ENCODE measurements around the gene PACRG.

Gene PACRG

DNA sequence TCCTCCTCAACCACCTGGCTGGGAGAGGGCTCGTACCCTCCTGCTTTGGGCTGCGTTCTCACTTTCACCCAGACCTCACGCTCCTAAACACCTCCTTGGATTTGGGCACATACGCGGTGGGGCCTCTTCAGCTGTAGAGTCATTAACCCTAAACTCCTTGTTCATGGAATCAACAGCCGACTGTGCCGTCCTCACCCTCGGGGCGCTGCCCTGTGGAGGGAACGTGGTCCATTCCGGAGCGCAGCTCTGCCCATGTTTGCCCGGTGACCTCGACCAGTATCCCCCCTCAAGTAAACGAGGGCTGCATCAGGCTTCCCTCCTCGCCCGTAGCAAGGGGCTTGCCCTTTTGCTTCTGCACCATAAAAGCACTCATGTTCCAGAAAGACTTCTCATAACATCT, 512.8 kb downstream of the PACRG start:
- no peak overlapping the region for H3K4me3 ChIP-seq (replicated peaks; ENCODE audit: low read depth, low read length)
- TF ChIP-seq, protein P1, sequence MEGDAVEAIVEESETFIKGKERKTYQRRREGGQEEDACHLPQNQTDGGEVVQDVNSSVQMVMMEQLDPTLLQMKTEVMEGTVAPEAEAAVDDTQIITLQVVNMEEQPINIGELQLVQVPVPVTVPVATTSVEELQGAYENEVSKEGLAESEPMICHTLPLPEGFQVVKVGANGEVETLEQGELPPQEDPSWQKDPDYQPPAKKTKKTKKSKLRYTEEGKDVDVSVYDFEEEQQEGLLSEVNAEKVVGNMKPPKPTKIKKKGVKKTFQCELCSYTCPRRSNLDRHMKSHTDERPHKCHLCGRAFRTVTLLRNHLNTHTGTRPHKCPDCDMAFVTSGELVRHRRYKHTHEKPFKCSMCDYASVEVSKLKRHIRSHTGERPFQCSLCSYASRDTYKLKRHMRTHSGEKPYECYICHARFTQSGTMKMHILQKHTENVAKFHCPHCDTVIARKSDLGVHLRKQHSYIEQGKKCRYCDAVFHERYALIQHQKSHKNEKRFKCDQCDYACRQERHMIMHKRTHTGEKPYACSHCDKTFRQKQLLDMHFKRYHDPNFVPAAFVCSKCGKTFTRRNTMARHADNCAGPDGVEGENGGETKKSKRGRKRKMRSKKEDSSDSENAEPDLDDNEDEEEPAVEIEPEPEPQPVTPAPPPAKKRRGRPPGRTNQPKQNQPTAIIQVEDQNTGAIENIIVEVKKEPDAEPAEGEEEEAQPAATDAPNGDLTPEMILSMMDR (IDR thresholded peaks at IDR 0.05; ENCODE audit: low read length, missing control alignments): no peak
- no peak for DNase-seq (ENCODE audit: low read depth)

DNA sequence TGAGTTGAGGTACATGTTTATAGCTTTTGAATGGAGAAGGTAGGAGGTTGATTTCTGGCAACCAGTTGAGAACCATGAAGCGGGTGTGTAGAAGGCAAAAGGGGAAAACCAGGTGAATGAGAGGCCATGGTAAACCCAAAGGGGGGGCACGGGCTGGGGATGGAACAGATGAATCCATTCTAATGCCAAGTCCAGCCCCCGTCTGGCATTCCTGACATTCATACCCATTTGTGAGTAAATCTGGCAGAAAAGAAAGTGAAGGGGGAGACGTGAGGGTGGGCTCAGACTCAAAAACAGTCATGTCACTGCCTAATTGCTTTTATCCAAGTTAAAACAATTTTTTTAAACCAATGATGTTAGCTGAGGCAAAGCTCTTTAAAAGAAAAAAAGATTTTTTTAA, 513.9 kb downstream of the PACRG start:
- TF ChIP-seq, protein P1 (IDR thresholded peaks at IDR 0.05; ENCODE audit: low read length, missing control alignments): no peak
- DNase-seq (ENCODE audit: low read depth): no peak
- no peak overlapping the region for H3K4me3 ChIP-seq (replicated peaks; ENCODE audit: low read depth, low read length)

DNA sequence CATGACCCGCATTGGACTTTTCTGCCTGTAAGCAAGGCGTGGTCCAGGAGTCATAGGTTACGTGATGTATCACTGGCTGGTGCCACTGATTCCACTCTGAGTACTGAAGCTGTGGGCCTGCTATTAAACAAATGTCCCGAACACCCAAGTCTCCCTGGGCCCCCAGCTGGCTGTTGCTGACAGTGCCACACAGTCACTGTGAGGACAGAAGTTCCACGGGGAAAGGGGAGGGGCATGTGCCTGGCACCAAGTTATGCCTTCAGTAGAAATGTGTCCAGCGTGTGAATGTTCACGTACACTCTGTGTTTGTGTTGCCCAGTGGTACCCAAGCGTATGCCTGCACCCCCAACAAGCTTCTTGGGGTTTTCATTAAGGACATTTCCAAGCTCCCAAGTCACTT, 515.3 kb downstream of the PACRG start:
- no peak for DNase-seq (ENCODE audit: low read depth)
- TF ChIP-seq, protein P1 (IDR thresholded peaks at IDR 0.05; ENCODE audit: low read length, missing control alignments): no peak
- no peak overlapping the region for H3K4me3 ChIP-seq (replicated peaks; ENCODE audit: low read depth, low read length)

DNA sequence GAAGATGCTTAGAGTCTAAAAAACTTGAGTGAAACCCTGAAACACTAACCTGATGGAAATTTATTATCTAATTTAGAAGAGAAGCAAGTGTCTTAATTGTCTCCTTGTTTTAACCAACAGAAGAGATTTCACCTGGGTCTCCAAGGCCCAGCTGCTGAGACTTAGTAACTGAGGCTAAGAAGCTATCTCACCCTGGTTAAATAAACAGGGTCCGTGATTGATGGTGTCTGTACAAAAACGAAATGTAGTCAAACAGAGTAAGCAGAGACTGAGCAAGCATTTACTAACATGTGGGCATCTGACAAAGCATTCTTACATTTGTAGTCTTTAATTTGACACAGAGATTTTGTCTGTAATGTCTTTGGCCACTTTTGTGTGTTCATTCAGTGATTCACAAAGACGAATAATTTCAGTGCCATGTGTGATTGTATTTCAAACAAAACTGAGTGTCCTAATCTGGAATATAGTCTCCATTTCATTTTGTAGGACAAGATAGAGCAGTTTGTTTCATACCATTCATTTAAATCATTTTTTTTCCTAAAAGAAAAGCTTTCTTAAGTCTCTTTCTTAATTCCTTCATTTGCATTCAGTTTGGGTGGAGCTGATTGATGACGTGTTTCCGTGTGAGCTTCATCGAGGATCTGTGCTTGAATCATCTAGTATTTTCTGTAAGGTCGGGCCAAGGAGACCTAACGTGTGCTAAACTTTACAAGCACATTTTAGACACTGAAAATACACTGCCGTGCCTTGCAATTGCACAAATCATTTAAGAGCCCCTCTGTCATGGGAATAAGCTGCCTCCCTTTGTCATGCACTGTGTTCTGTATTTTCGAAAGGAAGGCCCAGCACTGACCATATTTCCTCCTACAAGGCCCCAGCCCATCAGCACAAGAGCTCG, 516.2 kb downstream of the PACRG start:
- H3K4me3 ChIP-seq (replicated peaks; ENCODE audit: low read depth, low read length): no peak overlapping the region
- no peak for DNase-seq (ENCODE audit: low read depth)
- TF ChIP-seq, protein P1 (IDR thresholded peaks at IDR 0.05; ENCODE audit: low read length, missing control alignments): no peak

DNA sequence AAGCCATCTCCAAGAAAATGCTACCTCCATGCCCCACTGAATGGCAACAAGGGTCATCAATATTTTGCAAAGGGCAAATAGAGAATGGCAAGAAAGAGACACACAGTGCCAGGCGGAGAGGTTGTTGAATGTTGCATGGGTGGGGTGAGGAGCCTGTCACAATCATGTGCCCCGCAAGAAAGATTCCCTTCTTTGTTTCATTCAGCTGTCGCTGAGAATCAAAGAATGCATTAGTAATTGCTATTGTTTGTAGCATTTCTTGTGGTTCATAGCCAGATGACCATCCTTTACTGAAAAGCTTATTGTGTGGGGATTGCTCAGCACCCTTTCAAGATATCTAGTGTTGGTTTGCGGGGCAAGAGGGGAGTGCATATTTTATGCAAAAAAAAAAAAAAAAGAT, 520.3 kb downstream of the PACRG start:
- no peak overlapping the region for H3K4me3 ChIP-seq (replicated peaks; ENCODE audit: low read depth, low read length)
- TF ChIP-seq, protein P1 (IDR thresholded peaks at IDR 0.05; ENCODE audit: low read length, missing control alignments): no peak
- no peak for DNase-seq (ENCODE audit: low read depth)

DNA sequence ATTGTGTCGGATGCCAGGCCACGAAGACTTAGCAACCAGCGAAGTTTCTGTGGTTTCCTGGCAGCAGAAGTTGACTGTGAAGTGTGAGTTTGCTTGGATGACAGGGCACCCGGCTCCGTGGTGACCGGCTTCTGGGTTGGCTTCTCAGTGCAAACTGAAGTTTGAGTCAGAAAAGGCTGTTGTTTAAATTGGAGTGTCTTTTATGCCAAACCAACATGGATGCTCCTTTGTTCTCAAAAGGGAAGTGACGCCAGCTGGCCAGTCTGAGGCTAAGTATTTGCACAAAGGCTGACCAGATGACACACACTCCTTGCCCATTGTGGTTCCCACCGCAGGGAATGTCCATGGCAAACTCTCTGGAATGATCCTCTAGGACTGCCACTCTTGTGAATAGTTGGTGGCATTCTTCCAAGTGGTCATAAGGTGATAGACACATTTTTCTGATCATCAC, 521.9 kb downstream of the PACRG start:
- TF ChIP-seq, protein P1 (IDR thresholded peaks at IDR 0.05; ENCODE audit: low read length, missing control alignments): no peak
- H3K4me3 ChIP-seq (replicated peaks; ENCODE audit: low read depth, low read length): no peak overlapping the region
- peak; percentile 16 for DNase-seq (ENCODE audit: low read depth)

DNA sequence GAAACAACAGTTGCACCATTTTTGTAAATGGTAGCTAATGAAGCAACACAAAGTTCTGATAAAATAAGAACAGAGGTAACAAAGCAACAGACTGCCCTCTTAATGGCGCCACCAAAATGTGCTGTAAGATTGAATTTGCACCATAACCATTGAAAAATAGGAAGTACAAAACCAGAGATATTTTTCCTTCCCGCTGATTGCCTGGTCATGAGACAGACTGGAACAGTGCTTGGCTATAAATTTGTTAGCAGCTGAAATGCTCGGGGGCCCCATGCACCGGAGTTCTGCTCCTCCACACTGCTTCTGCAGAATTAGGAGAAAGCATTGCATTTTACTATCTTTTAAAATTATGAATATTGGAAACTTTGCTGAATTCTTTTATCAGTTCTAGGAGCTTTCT, 522.3 kb downstream of the PACRG start:
- DNase-seq (ENCODE audit: low read depth): no peak
- no peak overlapping the region for H3K4me3 ChIP-seq (replicated peaks; ENCODE audit: low read depth, low read length)
- TF ChIP-seq, protein P1 (IDR thresholded peaks at IDR 0.05; ENCODE audit: low read length, missing control alignments): no peak
